RWPE1 (cell line): ENCODE measurements around the gene SND1.

Experiments
- CTCF ChIA-PET: fragments of 350-600 bp; sonication (Branson Sonifier 250); formaldehyde crosslinking; extraction: SDS; loops from one replicate; lab custom pipeline; 2021; lab: Yijun Ruan, JAX
- POLR2A ChIA-PET: fragments of 400-600 bp; formaldehyde crosslinking; extraction: SDS; loops from one replicate; lab custom pipeline; 2020; ENCODE audit warnings: antibody characterized with exemption; ENCODE audit not compliant: low non-redundant PET; lab: Yijun Ruan, JAX
- DNase-seq: peaks from one replicate; pipeline ENCODE4 v3.0.0; 2012; ENCODE audit warnings: low spot score
- H3K27ac ChIP-seq: fragments of 450-650 bp; 2 replicates; pipeline ENCODE4 v1.5.1; 2017
- CTCF ChIP-seq: fragments of 450-650 bp; conservative IDR thresholded peaks from 2 replicates; pipeline ENCODE4 v1.5.1; 2017; ENCODE audit warnings: low read depth, mild to moderate bottlenecking

Gene SND1

GRCh38 chr7:127657500-127657899 lies 5.5 kb downstream of the SND1 start:
- no peak overlapping the region for H3K27ac ChIP-seq
- TF ChIP-seq CTCF = no peak
- DNase-seq = no peak
- CTCF ChIA-PET = interaction anchor here (0.6 kb wide), 1 partner anchor 33 kb away, joined by 5 read pairs; no protein-coding TSS in a partner anchor
- POLR2A ChIA-PET = no interaction called here

GRCh38 chr7:127658970-127659630 lies 7.1 kb downstream of the SND1 start:
- CTCF ChIA-PET = no interaction called here
- no peak for TF ChIP-seq CTCF

GRCh38 chr7:127665922-127666321 lies 13.9 kb downstream of the SND1 start:
- H3K27ac ChIP-seq = peak overlapping the region; percentile 65
- CTCF ChIA-PET = interaction anchor here (0.8 to 0.9 kb wide), 2 partner anchors 81 to 379 kb away, joined by 3 to 4 read pairs; no protein-coding TSS in a partner anchor
- POLR2A ChIA-PET = no interaction called here
- no peak for TF ChIP-seq CTCF
- DNase-seq = no peak

More at GRCh38 chr7:127658970-127659630, 7.1 kb downstream of the SND1 start:
- DNase-seq = no peak
- H3K27ac ChIP-seq = no peak overlapping the region
- POLR2A ChIA-PET = interaction anchor here (0.5 kb wide), 1 partner anchor 70 kb away, joined by 3 read pairs; no protein-coding TSS in a partner anchor

- no peak for TF ChIP-seq CTCF
- no peak for DNase-seq
- H3K27ac ChIP-seq = no peak overlapping the region
- POLR2A ChIA-PET = no interaction called here
- CTCF ChIA-PET = interaction anchor here (0.9 kb wide), 1 partner anchor 82 kb away, joined by 4 read pairs; no protein-coding TSS in a partner anchor
These were observed 14.6 kb downstream of the SND1 start for GRCh38 chr7:127666602-127667001.

- no peak for TF ChIP-seq CTCF
- ChIA-PET CTCF (no interaction called here), POLR2A (no interaction called here)
- peak overlapping the region; percentile 48; the same call in 1 of the 2 replicates for H3K27ac ChIP-seq
- peak; percentile 78 for DNase-seq
These were observed 15.2 kb downstream of the SND1 start for GRCh38 chr7:127667017-127667670.

GRCh38 chr7:127667759-127668530 lies 16.0 kb downstream of the SND1 start:
- H3K27ac ChIP-seq = no peak overlapping the region
- POLR2A ChIA-PET = no interaction called here
- DNase-seq = no peak
- CTCF ChIA-PET = no interaction called here
- no peak for TF ChIP-seq CTCF
